ENCODE data around the gene SLC46A1. TPM values are rescaled to one million over a fixed set of nuclear protein-coding genes. Genes with fewer than 3 reads are reported as not detected.

SLC46A1 gene
- total RNA-seq, 1 donor from 2014 or later = 5.3 TPM

DNA sequence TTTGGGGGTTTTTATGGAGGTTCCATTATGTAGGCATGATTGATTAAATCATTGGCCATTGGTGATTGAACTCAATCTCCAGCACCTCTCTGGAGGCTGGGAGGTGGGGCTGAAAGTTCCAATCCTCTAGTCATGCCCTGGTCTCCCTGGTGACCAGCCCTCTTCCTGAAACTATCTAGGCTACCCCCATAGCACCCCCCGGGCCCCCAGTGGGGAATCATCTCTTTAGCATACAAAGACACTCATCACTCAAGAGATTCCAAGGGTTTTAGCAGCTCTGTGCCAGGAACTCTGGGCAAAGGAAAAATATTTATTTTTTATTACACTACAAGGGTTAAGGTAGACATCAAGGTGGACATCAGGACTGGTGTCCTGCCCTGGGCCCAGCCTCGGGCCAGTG lies 10.6 kb downstream of the SLC46A1 start:
- DNase-seq (ENCODE audit: low spot score) = no peak
- peaks cover 12% of the 10 kb centered on the region for H3K27me3 Mint-ChIP-seq (ENCODE audit: unreplicated experiment)
- H3K27ac Mint-ChIP-seq (ENCODE audit: unreplicated experiment) = no peak overlapping the region
- TF ChIP-seq, protein P1, sequence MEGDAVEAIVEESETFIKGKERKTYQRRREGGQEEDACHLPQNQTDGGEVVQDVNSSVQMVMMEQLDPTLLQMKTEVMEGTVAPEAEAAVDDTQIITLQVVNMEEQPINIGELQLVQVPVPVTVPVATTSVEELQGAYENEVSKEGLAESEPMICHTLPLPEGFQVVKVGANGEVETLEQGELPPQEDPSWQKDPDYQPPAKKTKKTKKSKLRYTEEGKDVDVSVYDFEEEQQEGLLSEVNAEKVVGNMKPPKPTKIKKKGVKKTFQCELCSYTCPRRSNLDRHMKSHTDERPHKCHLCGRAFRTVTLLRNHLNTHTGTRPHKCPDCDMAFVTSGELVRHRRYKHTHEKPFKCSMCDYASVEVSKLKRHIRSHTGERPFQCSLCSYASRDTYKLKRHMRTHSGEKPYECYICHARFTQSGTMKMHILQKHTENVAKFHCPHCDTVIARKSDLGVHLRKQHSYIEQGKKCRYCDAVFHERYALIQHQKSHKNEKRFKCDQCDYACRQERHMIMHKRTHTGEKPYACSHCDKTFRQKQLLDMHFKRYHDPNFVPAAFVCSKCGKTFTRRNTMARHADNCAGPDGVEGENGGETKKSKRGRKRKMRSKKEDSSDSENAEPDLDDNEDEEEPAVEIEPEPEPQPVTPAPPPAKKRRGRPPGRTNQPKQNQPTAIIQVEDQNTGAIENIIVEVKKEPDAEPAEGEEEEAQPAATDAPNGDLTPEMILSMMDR (IDR thresholded peaks at IDR 0.05; ENCODE audit: unreplicated experiment) = no peak
- peaks cover 9% of the 10 kb centered on the region for H3K36me3 Mint-ChIP-seq (ENCODE audit: low read depth, unreplicated experiment)
- no peak overlapping the region for H3K4me3 Mint-ChIP-seq (ENCODE audit: unreplicated experiment)
- H3K4me1 Mint-ChIP-seq (ENCODE audit: unreplicated experiment) = peaks cover 37% of the 10 kb centered on the region
- H3K9me3 Mint-ChIP-seq (ENCODE audit: unreplicated experiment) = no peaks in the 10 kb centered on the region

DNA sequence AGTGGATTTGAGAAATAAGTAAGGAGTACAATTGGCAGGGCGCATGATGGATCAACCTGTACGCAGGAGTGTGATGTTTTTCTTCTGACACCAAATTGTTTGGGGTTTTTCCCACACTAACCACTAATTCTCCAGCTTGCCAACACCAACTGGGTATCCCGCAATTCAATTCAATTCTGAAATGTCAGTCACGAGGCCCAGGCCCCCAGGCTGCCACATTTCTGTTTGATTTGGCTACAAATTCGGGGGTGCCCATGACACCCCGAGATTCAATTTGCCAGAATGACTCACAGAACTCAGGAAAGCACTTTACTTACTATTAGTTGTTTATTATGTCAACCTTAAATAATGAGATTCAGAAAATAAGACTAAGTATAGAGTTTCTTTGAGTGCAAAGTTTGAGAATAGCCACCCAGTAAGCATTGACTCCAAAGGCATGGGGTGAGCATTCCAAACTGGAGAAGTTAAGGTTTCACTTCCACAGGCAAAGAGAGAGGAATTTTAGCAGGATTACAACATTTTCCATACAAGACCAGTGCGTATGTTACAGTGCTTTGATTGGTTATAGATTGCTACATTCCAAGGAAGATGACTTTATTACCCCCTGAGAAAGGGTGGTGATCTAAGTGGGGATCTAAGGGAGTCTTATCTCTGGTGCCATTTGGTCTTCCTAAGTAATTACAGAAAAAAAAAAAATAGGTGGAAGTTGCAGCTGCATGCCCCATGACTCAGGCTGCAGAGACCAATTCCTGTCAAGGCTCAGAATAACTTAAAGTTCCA lies 11.5 kb downstream of the SLC46A1 start:
- no peak for DNase-seq (ENCODE audit: low spot score)
- TF ChIP-seq, protein P1 (IDR thresholded peaks at IDR 0.05; ENCODE audit: unreplicated experiment) = no peak
- Mint-ChIP-seq H3K36me3 (ENCODE audit: low read depth, unreplicated experiment) (peaks cover 9% of the 10 kb centered on the region), H3K4me1 (ENCODE audit: unreplicated experiment) (peaks cover 45% of the 10 kb centered on the region), H3K27me3 (ENCODE audit: unreplicated experiment) (peaks cover 12% of the 10 kb centered on the region), H3K4me3 (ENCODE audit: unreplicated experiment) (peak overlapping the region; percentile 33), H3K27ac (ENCODE audit: unreplicated experiment) (no peak overlapping the region), H3K9me3 (ENCODE audit: unreplicated experiment) (no peaks in the 10 kb centered on the region)

DNA sequence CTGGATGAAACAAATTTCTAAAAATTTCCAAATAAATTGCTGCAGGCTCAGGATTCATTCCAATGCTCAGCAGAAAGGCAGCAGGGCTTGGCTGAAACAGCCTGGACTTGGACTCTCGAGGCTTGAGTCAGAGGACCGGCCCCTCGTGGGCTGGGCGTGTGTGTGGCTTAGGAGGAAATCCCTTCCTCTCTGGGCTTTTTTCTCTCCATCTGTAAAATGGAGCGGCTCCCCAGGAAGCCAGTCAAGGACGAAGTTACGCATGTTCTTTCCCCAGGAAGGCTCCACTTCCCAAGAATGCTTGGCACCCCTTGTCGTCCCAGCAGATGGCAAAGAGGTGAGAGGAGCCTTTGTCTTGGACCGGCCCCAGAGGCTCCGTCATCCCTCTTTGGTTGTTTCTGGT lies 13.5 kb downstream of the SLC46A1 start:
- TF ChIP-seq, protein P1 (IDR thresholded peaks at IDR 0.05; ENCODE audit: unreplicated experiment) = no peak
- peaks cover 7% of the 10 kb centered on the region for H3K27me3 Mint-ChIP-seq (ENCODE audit: unreplicated experiment)

DNA sequence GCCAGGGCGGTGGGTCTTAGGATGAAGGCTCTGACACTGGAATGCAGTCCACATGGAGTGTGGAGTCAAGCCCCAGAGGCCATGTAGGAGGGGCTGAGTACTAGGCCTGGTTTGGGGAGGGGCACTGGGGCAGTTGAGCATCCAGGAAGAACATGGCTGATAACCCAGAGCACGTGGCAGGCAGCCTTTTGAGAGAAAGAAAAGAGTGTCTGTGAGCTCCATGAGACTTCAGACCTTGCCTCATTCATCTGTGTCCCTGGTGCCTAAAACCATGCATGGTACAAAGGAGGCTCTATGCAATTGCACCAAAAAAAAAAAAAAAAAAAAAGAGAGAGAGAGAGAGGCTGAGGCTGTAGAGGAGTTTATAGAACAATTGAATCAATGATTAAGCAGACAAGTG lies 14.6 kb downstream of the SLC46A1 start:
- TF ChIP-seq, protein P1 (IDR thresholded peaks at IDR 0.05; ENCODE audit: unreplicated experiment) = no peak
- Mint-ChIP-seq H3K27me3 (ENCODE audit: unreplicated experiment) (peaks cover 7% of the 10 kb centered on the region), H3K4me1 (ENCODE audit: unreplicated experiment) (peaks cover 36% of the 10 kb centered on the region), H3K27ac (ENCODE audit: unreplicated experiment) (no peak overlapping the region), H3K36me3 (ENCODE audit: low read depth, unreplicated experiment) (no peaks in the 10 kb centered on the region), H3K9me3 (ENCODE audit: unreplicated experiment) (no peaks in the 10 kb centered on the region), H3K4me3 (ENCODE audit: unreplicated experiment) (no peak overlapping the region)
- DNase-seq (ENCODE audit: low spot score) = no peak

More for the DNA sequence above, 13.5 kb downstream of the SLC46A1 start:
- Mint-ChIP-seq H3K4me1 (ENCODE audit: unreplicated experiment) (peaks cover 36% of the 10 kb centered on the region), H3K36me3 (ENCODE audit: low read depth, unreplicated experiment) (no peaks in the 10 kb centered on the region), H3K27ac (ENCODE audit: unreplicated experiment) (no peak overlapping the region), H3K4me3 (ENCODE audit: unreplicated experiment) (no peak overlapping the region), H3K9me3 (ENCODE audit: unreplicated experiment) (no peaks in the 10 kb centered on the region)
- no peak for DNase-seq (ENCODE audit: low spot score)

DNA sequence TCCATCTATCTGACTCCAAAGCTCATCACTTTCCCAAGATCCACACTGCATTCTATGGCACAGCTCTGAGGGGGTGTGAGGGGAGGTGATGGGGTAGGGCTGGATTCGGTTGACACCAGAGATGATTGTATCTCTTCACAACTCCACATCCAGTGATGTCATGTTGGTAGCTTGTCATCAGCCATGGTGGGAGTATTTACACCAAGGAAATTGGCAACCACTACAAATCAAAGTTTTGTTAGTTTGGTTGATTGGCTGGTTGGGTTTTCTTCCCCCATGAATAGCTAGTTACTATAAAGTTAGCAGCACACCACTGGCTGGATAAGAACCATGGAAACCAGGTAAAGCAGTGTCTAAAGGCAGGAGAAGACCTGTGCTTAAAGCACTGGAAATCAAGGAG lies 15.0 kb downstream of the SLC46A1 start:
- Mint-ChIP-seq H3K9me3 (ENCODE audit: unreplicated experiment) (no peaks in the 10 kb centered on the region), H3K36me3 (ENCODE audit: low read depth, unreplicated experiment) (no peaks in the 10 kb centered on the region), H3K4me1 (ENCODE audit: unreplicated experiment) (peaks cover 36% of the 10 kb centered on the region), H3K27me3 (ENCODE audit: unreplicated experiment) (peaks cover 7% of the 10 kb centered on the region), H3K4me3 (ENCODE audit: unreplicated experiment) (no peak overlapping the region), H3K27ac (ENCODE audit: unreplicated experiment) (no peak overlapping the region)
- DNase-seq (ENCODE audit: low spot score) = no peak
- TF ChIP-seq, protein P1 (IDR thresholded peaks at IDR 0.05; ENCODE audit: unreplicated experiment) = no peak
